A549 (cell line): ENCODE data around the gene DNMT3B. TPM values are rescaled to one million over a fixed set of nuclear protein-coding genes. Genes with fewer than 3 reads are reported as not detected.

Experiments used
- ATAC-seq, 2 experiments: fragments of 200-7000 bp in 1 of 2; fragments of >200 bp in 1 of 2; cut with Nextera tagmentation in 1 of 2; cut with Tn5 transposase in 1 of 2; 3 replicates each; pipeline versions ENCODE4 v1.8.0 to v1.9.1; 2018 to 2020; ENCODE audit warnings: mild to moderate bottlenecking in 1 of 2, moderate library complexity in 1 of 2
- CTCF ChIA-PET: fragments of 300-600 bp; sonication (Branson Sonifier 250); formaldehyde crosslinking; extraction: SDS; loops from one replicate; lab custom pipeline; 2021; ENCODE audit warnings: antibody characterized with exemption, inconsistent platforms; lab: Yijun Ruan, JAX
- POLR2A ChIA-PET: fragments of 350-600 bp; formaldehyde crosslinking; extraction: SDS; loops from one replicate; lab custom pipeline; 2021; ENCODE audit warnings: antibody characterized with exemption, inconsistent platforms; lab: Yijun Ruan, JAX
- DNase-seq, 2 experiments: peaks; one replicate each; pipeline versions ENCODE4 v3.0.0 to v3.0.0-alpha.2; 2011 to 2016; ENCODE audit warnings: low read depth in 1 of 2, low spot score in 1 of 2
- FAIRE-seq: peaks from 2 replicates; lab custom pipeline; 2011; peaks lifted over from hg19 to GRCh38; lab: Jason Lieb, UNC
- H3K27ac ChIP-seq, 2 experiments: fragments of >200 bp; sonication (Bioruptor Twin); formaldehyde crosslinking; 3 replicates each; pipeline ENCODE4 v1.5.1; 2016 to 2017
- H3K4me1 ChIP-seq: fragments of >200 bp; sonication (Bioruptor Twin); formaldehyde crosslinking; 3 replicates; pipeline ENCODE4 v1.6.1; 2016
- H3K4me2 ChIP-seq: fragments of >200 bp; sonication (Bioruptor Twin); formaldehyde crosslinking; 3 replicates; pipeline ENCODE4 v1.6.1; 2016
- H3K4me3 ChIP-seq: fragments of >200 bp; sonication (Bioruptor Twin); formaldehyde crosslinking; 3 replicates; pipeline ENCODE4 v1.5.1; 2016
- H3K9me3 ChIP-seq: fragments of >200 bp; sonication (Bioruptor Twin); formaldehyde crosslinking; 3 replicates; pipeline ENCODE4 v1.6.1; 2016
- BCL3 ChIP-seq: fragments of >200 bp; sonication (Bioruptor Twin); formaldehyde crosslinking; IDR thresholded peaks from 3 replicates; pipeline ENCODE4 v1.6.1; 2016
- BHLHE40 ChIP-seq: IDR thresholded peaks from 2 replicates; pipeline ENCODE4 v1.6.1; 2012; ENCODE audit warnings: low read depth, low read length, inconsistent platforms
- CBX2 ChIP-seq: fragments of 200-600 bp; sonication (generic); IDR thresholded peaks from 2 replicates; pipeline ENCODE4 v1.6.1; 2016; ENCODE audit warnings: low read depth, mild to moderate bottlenecking, borderline replicate concordance
- CHD2 ChIP-seq: fragments of 150-350 bp; IDR thresholded peaks from 2 replicates; pipeline ENCODE4 v1.6.1; 2014; ENCODE audit warnings: low read length; ENCODE audit not compliant: partially characterized antibody
- CTCF ChIP-seq: fragments of >200 bp; sonication (Bioruptor Twin); formaldehyde crosslinking; IDR thresholded peaks from 3 replicates; pipeline ENCODE4 v1.5.1; 2016
- EHF ChIP-seq: fragments of 250-450 bp; sonication (Bioruptor Pico); IDR thresholded peaks from 2 replicates; pipeline ENCODE4 v1.5.0; 2020; ENCODE audit warnings: mild to moderate bottlenecking
- ELK1 ChIP-seq: fragments of 150-350 bp; IDR thresholded peaks from 2 replicates; pipeline ENCODE4 v1.6.1; 2014; ENCODE audit warnings: low read depth, mild to moderate bottlenecking, low read length
- FOSL2 ChIP-seq, 2 experiments: fragments of 450-650 bp in 1 of 2; fragments of >200 bp in 1 of 2; sonication (Bioruptor Twin) in 1 of 2; formaldehyde crosslinking; IDR thresholded peaks; 2 replicates each; pipeline versions ENCODE4 v1.5.0 to v1.6.1; 2016 to 2020; ENCODE audit warnings: mild to moderate bottlenecking in 1 of 2, moderate library complexity in 1 of 2
- HDAC2 ChIP-seq: fragments of 200-600 bp; sonication (generic); IDR thresholded peaks from 2 replicates; pipeline ENCODE4 v1.6.1; 2016
- HES2 ChIP-seq: fragments of >200 bp; sonication (Bioruptor Twin); formaldehyde crosslinking; IDR thresholded peaks from 2 replicates; pipeline ENCODE4 v1.6.1; 2016
- HMGXB4 ChIP-seq: fragments of 250-450 bp; sonication (Bioruptor Pico); IDR thresholded peaks from 2 replicates; pipeline ENCODE4 v1.5.0; 2021; ENCODE audit warnings: mild to moderate bottlenecking, moderate library complexity, borderline replicate concordance
- HOXB13 ChIP-seq: fragments of 250-450 bp; sonication (Bioruptor Pico); IDR thresholded peaks from 2 replicates; pipeline ENCODE4 v1.5.0; 2020; ENCODE audit warnings: low read depth, mild to moderate bottlenecking, moderate library complexity
- JUN ChIP-seq, 2 experiments: fragments of >200 bp; sonication (Bioruptor Twin); formaldehyde crosslinking; IDR thresholded peaks; 2 replicates in 1 of 2; 3 replicates in 1 of 2; pipeline ENCODE4 v1.6.1; 2016 to 2017
- KDM1A ChIP-seq: fragments of 200-600 bp; sonication (generic); IDR thresholded peaks from 2 replicates; pipeline ENCODE4 v1.6.1; 2016; ENCODE audit warnings: low read depth, mild to moderate bottlenecking
- KDM5A ChIP-seq: fragments of 200-600 bp; sonication (generic); IDR thresholded peaks from 2 replicates; pipeline ENCODE4 v1.6.1; 2016; ENCODE audit warnings: antibody characterized with exemption, mild to moderate bottlenecking
- MAX ChIP-seq: IDR thresholded peaks from 2 replicates; pipeline ENCODE4 v1.6.1; 2012
- PBX3 ChIP-seq: IDR thresholded peaks from 2 replicates; pipeline ENCODE4 v1.6.1; 2012
- POLR2A ChIP-seq: IDR thresholded peaks from 2 replicates; pipeline ENCODE4 v1.6.1; 2012; ENCODE audit warnings: mild to moderate bottlenecking, low read length
- POLR2AphosphoS2 ChIP-seq: conservative IDR thresholded peaks from 2 replicates; pipeline ENCODE4 v1.6.1; 2012; ENCODE audit warnings: low read length, improper control_type of control experiment, inconsistent platforms
- RAD21 ChIP-seq, 2 experiments: fragments of >200 bp in 1 of 2; sonication (Bioruptor Twin) in 1 of 2; formaldehyde crosslinking in 1 of 2; IDR thresholded peaks in 1 of 2; conservative IDR thresholded peaks in 1 of 2; 2 replicates in 1 of 2; 3 replicates in 1 of 2; pipeline ENCODE4 v1.6.1; 2012 to 2018; ENCODE audit warnings: inconsistent platforms in 1 of 2
- RFX5 ChIP-seq: fragments of 450-650 bp; IDR thresholded peaks from 2 replicates; pipeline ENCODE4 v1.7.1; 2014; ENCODE audit warnings: antibody characterized with exemption, mild to moderate bottlenecking, moderate library complexity
- SMC3 ChIP-seq: fragments of >200 bp; sonication (Bioruptor Twin); formaldehyde crosslinking; IDR thresholded peaks from 3 replicates; pipeline ENCODE4 v1.6.1; 2018; ENCODE audit warnings: inconsistent platforms
- SREBF2 ChIP-seq: fragments of 450-650 bp; IDR thresholded peaks from 2 replicates; pipeline ENCODE4 v1.6.1; 2014; ENCODE audit warnings: mild to moderate bottlenecking, moderate library complexity
- ZC3H11A ChIP-seq: fragments of 450-650 bp; IDR thresholded peaks from 2 replicates; pipeline ENCODE4 v1.6.1; 2014; ENCODE audit warnings: antibody characterized with exemption, mild to moderate bottlenecking
- ZFP36 ChIP-seq: fragments of 450-650 bp; IDR thresholded peaks from 2 replicates; pipeline ENCODE4 v1.6.1; 2014; ENCODE audit warnings: borderline replicate concordance; ENCODE audit not compliant: partially characterized antibody
- ZNF302 ChIP-seq: fragments of 250-450 bp; sonication (Bioruptor Pico); IDR thresholded peaks from 2 replicates; pipeline ENCODE4 v1.9.0; 2021; ENCODE audit warnings: inconsistent platforms, mild to moderate bottlenecking, moderate library complexity
- whole genome bisulfite sequencing: methylation state at CpG from one replicate; pipeline ENCODE4 v1.1.6; 2017; ENCODE audit errors: missing lambda C conversion rate; 5-methylcytosine and 5-hydroxymethylcytosine counted together
- polyA minus RNA-seq: library from RNA; depleted of rRNA, polyadenylated mRNA; stranded (reverse); fragments of >200 nt; gene quantifications from 2 replicates; pipeline ENCODE4 v1.2.3, GENCODE V29; 2011; rRNA and poly(A)+ RNA removed
- polyA plus RNA-seq, 4 experiments: library from polyadenylated mRNA; depleted of rRNA in 3 of 4; stranded (reverse); fragments of >200 nt; fragmentation: RNase III in 1 of 4; extraction: RNeasy Plus Mini Kit Qiagen cat#74134 plus additional on column Dnase treatment in 1 of 4; gene quantifications; 2 replicates in 3 of 4; 3 replicates in 1 of 4; pipeline ENCODE4 v1.2.3, GENCODE V29; 2011 to 2017

Gene DNMT3B
- 5.2 and 6.2 TPM in 2 replicates for polyA plus RNA-seq (2011; rRNA removed)
- 9.4 and 12.2 TPM in 2 replicates for polyA plus RNA-seq (2012; cell fraction: cytosol; rRNA removed)
- 29.6 and 31.6 TPM in 2 replicates for polyA plus RNA-seq (2012; cell fraction: nucleus; rRNA removed)
- 9.5 to 11.3 TPM (median 10.1 TPM) in 3 replicates for polyA plus RNA-seq (2017; fragmentation: RNase III; extraction: RNeasy Plus Mini Kit Qiagen cat#74134 plus additional on column Dnase treatment)
- polyA minus RNA-seq, result 5.5 and 6.0 TPM in 2 replicates

- ATAC-seq (peak; percentile 86), DNase-seq (peak; percentile 84 to 85), FAIRE-seq (no peak)
- ChIA-PET CTCF (interaction anchor here (0.8 to 8.7 kb wide), 11 partner anchors 9 to 89 kb away, joined by 3 to 127 read pairs (median 4); partner anchors contain the start of genes C20orf203 and COMMD7), POLR2A (interaction anchor here (0.5 to 1.4 kb wide), 3 partner anchors 15 to 70 kb away, joined by 3 to 8 read pairs (median 5); partner anchors contain the start of gene COMMD7)
- Histone ChIP-seq H3K4me3 (peak within 1 kb of the TSS; percentile 99), H3K4me1 (peaks cover 36% of the 10 kb centered on the region), H3K27ac (peak within 1 kb of the TSS; percentile 93 to 99), H3K4me2 (peak within 1 kb of the TSS; percentile 99), H3K9me3 (no peaks in the 10 kb centered on the region)
- 3% methylated on average over 4 of the region's 92 CpGs for WGBS
- TF ChIP-seq ZFP36, result peak; percentile 83
- TF ChIP-seq HES2, result no peak
- peak; percentile 58; the same call in 1 of the 2 replicates for TF ChIP-seq MAX
- TF ChIP-seq CTCF, result peak; percentile 53
- TF ChIP-seq KDM5A, result no peak
- 0 out of 2 replicates have a peak, but pooled peaks have one; percentile 19 for TF ChIP-seq EHF
- TF ChIP-seq POLR2A, result peak; percentile 83
- peak; percentile 67; the same call in 1 of the 3 replicates for TF ChIP-seq BCL3
- no peak for TF ChIP-seq POLR2AphosphoS2
- TF ChIP-seq RAD21 (conservative IDR thresholded peaks at IDR 0.05 in 1 of 2, IDR thresholded peaks at IDR 0.05 in 1 of 2), result peak; percentile 11 to 62; a peak in 4 of 5 replicates
- TF ChIP-seq SMC3, result peak; percentile 72; the same call in 2 of the 3 replicates
- TF ChIP-seq JUN (IDR thresholded peaks at IDR 0.05), result peak; percentile 73 to 86
Measured at GRCh38 chr20:32761831-32762753, at the start of gene DNMT3B. TSS of gene DNMT3B (plus strand) at chr20:32762385. CDS start at chr20:32780324, 17,939 bp downstream.

GRCh38 chr20:32718749-32719348 is 43.3 kb upstream of the DNMT3B start:
- no peak for DNase-seq
- no peak for TF ChIP-seq SREBF2
- no peak for TF ChIP-seq RFX5
- no peak for TF ChIP-seq ZNF302 (CRISPR knock-in tag)
- no peak for TF ChIP-seq PBX3
- no peak for TF ChIP-seq SMC3
- TF ChIP-seq HDAC2, result no peak
- TF ChIP-seq ZC3H11A, result no peak
- no peak for TF ChIP-seq HOXB13 (CRISPR knock-in tag)
- TF ChIP-seq KDM1A, result no peak
- TF ChIP-seq CBX2, result no peak
- TF ChIP-seq CHD2, result no peak
- TF ChIP-seq BHLHE40, result no peak
- no peak for TF ChIP-seq ELK1
- no peak for TF ChIP-seq HMGXB4
- TF ChIP-seq FOSL2 (IDR thresholded peaks at IDR 0.05), result no peak
- TF ChIP-seq FOSL2 (CRISPR knock-in tag; IDR thresholded peaks at IDR 0.05), result no peak

More at GRCh38 chr20:32718749-32719348, 43.3 kb upstream of the DNMT3B start:
- ATAC-seq (no peak), FAIRE-seq (no peak)
- ChIA-PET POLR2A (no interaction called here), CTCF (interaction anchor here (1.2 to 2.4 kb wide), 2 partner anchors 18 to 197 kb away, joined by 3 to 6 read pairs; no protein-coding TSS in a partner anchor)
- H3K4me3 ChIP-seq, result no peak overlapping the region
- H3K27ac ChIP-seq, result 0 out of 6 replicates have a peak overlapping the region, but pooled peaks of 1 of the 2 experiments have one; percentile 40
- 68% methylated on average over 3 of the region's 3 CpGs for WGBS
- no peaks in the 10 kb centered on the region for H3K4me1 ChIP-seq
- H3K9me3 ChIP-seq, result no peaks in the 10 kb centered on the region
- H3K4me2 ChIP-seq, result no peak overlapping the region
